Measurements from ENCODE around the gene TOMM34. TPM values are rescaled to one million over a fixed set of nuclear protein-coding genes. Genes with fewer than 3 reads are reported as not detected.

TOMM34 gene
- total and polyA plus RNA-seq, 2 of the 13 experiments (the other 11 are each of a cell fraction or from before 2014, with no cell fraction given): 36.2 to 52.0 TPM

- TF ChIP-seq, protein P1, sequence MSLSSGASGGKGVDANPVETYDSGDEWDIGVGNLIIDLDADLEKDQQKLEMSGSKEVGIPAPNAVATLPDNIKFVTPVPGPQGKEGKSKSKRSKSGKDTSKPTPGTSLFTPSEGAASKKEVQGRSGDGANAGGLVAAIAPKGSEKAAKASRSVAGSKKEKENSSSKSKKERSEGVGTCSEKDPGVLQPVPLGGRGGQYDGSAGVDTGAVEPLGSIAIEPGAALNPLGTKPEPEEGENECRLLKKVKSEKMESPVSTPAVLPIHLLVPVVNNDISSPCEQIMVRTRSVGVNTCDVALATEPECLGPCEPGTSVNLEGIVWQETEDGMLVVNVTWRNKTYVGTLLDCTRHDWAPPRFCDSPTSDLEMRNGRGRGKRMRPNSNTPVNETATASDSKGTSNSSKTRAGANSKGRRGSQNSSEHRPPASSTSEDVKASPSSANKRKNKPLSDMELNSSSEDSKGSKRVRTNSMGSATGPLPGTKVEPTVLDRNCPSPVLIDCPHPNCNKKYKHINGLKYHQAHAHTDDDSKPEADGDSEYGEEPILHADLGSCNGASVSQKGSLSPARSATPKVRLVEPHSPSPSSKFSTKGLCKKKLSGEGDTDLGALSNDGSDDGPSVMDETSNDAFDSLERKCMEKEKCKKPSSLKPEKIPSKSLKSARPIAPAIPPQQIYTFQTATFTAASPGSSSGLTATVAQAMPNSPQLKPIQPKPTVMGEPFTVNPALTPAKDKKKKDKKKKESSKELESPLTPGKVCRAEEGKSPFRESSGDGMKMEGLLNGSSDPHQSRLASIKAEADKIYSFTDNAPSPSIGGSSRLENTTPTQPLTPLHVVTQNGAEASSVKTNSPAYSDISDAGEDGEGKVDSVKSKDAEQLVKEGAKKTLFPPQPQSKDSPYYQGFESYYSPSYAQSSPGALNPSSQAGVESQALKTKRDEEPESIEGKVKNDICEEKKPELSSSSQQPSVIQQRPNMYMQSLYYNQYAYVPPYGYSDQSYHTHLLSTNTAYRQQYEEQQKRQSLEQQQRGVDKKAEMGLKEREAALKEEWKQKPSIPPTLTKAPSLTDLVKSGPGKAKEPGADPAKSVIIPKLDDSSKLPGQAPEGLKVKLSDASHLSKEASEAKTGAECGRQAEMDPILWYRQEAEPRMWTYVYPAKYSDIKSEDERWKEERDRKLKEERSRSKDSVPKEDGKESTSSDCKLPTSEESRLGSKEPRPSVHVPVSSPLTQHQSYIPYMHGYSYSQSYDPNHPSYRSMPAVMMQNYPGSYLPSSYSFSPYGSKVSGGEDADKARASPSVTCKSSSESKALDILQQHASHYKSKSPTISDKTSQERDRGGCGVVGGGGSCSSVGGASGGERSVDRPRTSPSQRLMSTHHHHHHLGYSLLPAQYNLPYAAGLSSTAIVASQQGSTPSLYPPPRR (CRISPR knock-in tag; IDR thresholded peaks at IDR 0.05; ENCODE audit: borderline replicate concordance): peak; percentile 59; the same call in 1 of the 2 replicates
- TF ChIP-seq HOXA9 (CRISPR knock-in tag; IDR thresholded peaks at IDR 0.05; ENCODE audit: borderline replicate concordance) (peak; percentile 91), ZC3H13 (CRISPR knock-in tag; IDR thresholded peaks at IDR 0.05) (peak; percentile 98), MXI1 (IDR thresholded peaks at IDR 0.05; ENCODE audit: borderline replicate concordance, low read depth, low read length) (peak; percentile 93; the same call in 1 of the 3 replicates), ZNF451 (CRISPR knock-in tag; IDR thresholded peaks at IDR 0.05) (peak; percentile 89; the same call in 1 of the 2 replicates), ZNF329 (CRISPR knock-in tag; IDR thresholded peaks at IDR 0.05; ENCODE audit: low read depth) (peak; percentile 87; the same call in 1 of the 2 replicates), KDM5B (CRISPR knock-in tag; IDR thresholded peaks at IDR 0.05; ENCODE audit: borderline replicate concordance) (peak; percentile 99; the same call in 1 of the 2 replicates), CENPT (CRISPR knock-in tag; IDR thresholded peaks at IDR 0.05; ENCODE audit: low read depth) (peak; percentile 85), ZNF510 (CRISPR knock-in tag; IDR thresholded peaks at IDR 0.05; ENCODE audit: low read depth) (peak; percentile 97; the same call in 1 of the 2 replicates), ZNF235 (CRISPR knock-in tag; IDR thresholded peaks at IDR 0.05; ENCODE audit: borderline replicate concordance) (peak; percentile 60; the same call in 1 of the 2 replicates), MATR3 (CRISPR knock-in tag; IDR thresholded peaks at IDR 0.05) (0 out of 2 replicates have a peak, but pooled peaks have one; percentile 62), NFKB2 (CRISPR knock-in tag; IDR thresholded peaks at IDR 0.05; ENCODE audit: borderline replicate concordance) (peak; percentile 99), DRAP1 (CRISPR knock-in tag; IDR thresholded peaks at IDR 0.05) (peak; percentile 94), RARG (CRISPR knock-in tag; IDR thresholded peaks at IDR 0.05; ENCODE audit: low read depth) (no peak), CBX5 (CRISPR knock-in tag; IDR thresholded peaks at IDR 0.05; ENCODE audit: borderline replicate concordance) (no peak; the same call in 1 of the 2 replicates), SOX13 (IDR thresholded peaks at IDR 0.05) (no peak), SOX13 (CRISPR knock-in tag; conservative IDR thresholded peaks at IDR 0.05 in 1 of 2, IDR thresholded peaks at IDR 0.05 in 1 of 2) (peak in 1 of 2 experiments; percentile 56; a peak in 1 of 4 replicates)
- TF ChIP-seq, protein P2, sequence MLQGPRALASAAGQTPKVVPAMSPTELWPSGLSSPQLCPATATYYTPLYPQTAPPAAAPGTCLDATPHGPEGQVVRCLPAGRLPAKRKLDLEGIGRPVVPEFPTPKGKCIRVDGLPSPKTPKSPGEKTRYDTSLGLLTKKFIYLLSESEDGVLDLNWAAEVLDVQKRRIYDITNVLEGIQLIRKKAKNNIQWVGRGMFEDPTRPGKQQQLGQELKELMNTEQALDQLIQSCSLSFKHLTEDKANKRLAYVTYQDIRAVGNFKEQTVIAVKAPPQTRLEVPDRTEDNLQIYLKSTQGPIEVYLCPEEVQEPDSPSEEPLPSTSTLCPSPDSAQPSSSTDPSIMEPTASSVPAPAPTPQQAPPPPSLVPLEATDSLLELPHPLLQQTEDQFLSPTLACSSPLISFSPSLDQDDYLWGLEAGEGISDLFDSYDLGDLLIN (CRISPR knock-in tag; IDR thresholded peaks at IDR 0.05; ENCODE audit: borderline replicate concordance): 0 out of 2 replicates have a peak, but pooled peaks have one; percentile 62
- TF ChIP-seq, protein P3, sequence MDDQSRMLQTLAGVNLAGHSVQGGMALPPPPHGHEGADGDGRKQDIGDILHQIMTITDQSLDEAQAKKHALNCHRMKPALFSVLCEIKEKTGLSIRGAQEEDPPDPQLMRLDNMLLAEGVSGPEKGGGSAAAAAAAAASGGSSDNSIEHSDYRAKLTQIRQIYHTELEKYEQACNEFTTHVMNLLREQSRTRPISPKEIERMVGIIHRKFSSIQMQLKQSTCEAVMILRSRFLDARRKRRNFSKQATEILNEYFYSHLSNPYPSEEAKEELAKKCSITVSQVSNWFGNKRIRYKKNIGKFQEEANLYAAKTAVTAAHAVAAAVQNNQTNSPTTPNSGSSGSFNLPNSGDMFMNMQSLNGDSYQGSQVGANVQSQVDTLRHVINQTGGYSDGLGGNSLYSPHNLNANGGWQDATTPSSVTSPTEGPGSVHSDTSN (CRISPR knock-in tag; IDR thresholded peaks at IDR 0.05; ENCODE audit: borderline replicate concordance): no peak
Measured at GRCh38 chr20:44960103-44960852, at the start of gene TOMM34 (continued).
